WTC11 (cell line): ENCODE measurements around the gene ANAPC10. TPM values are rescaled to one million over a fixed set of nuclear protein-coding genes. Genes with fewer than 3 reads are reported as not detected.

Source experiments
- ATAC-seq: fragments of 200-7000 bp; cut with Tn5 transposase; 2 replicates; pipeline ENCODE4 v1.10.0; 2021; ENCODE audit warnings: mild to moderate bottlenecking, moderate library complexity
- CTCF ChIA-PET: fragments of 300-600 bp; sonication (Branson Sonifier 250); formaldehyde crosslinking; loops from one replicate; lab custom pipeline; 2021; ENCODE audit warnings: antibody characterized with exemption; lab: Charles Lee
- POLR2A ChIA-PET: fragments of 350-600 bp; sonication (Branson Sonifier 250); formaldehyde crosslinking; loops from one replicate; lab custom pipeline; 2021; ENCODE audit warnings: antibody characterized with exemption; lab: Charles Lee
- DNase-seq: peaks from one replicate; pipeline ENCODE4 v3.0.0; 2021; ENCODE audit warnings: low spot score
- H3K27ac Mint-ChIP-seq: 2 replicates; pipeline ENCODE4 v1.8.0; 2021; ENCODE audit warnings: mixed read lengths
- H3K27me3 Mint-ChIP-seq: 2 replicates; pipeline ENCODE4 v1.8.0; 2021; ENCODE audit warnings: low read depth, mild to moderate bottlenecking, moderate library complexity, mixed read lengths
- H3K36me3 Mint-ChIP-seq: 2 replicates; pipeline ENCODE4 v1.8.0; 2021; ENCODE audit warnings: mixed read lengths
- H3K4me1 Mint-ChIP-seq: 2 replicates; pipeline ENCODE4 v1.8.0; 2022; ENCODE audit warnings: mixed read lengths
- H3K4me3 Mint-ChIP-seq: 2 replicates; pipeline ENCODE4 v1.8.0; 2021; ENCODE audit warnings: mild to moderate bottlenecking, moderate library complexity, mixed read lengths
- H3K9me3 Mint-ChIP-seq: 2 replicates; pipeline ENCODE4 v1.8.0; 2021; ENCODE audit warnings: mixed read lengths
- CBFB ChIP-seq: sonication (generic); formaldehyde crosslinking; IDR thresholded peaks from 2 replicates; pipeline ENCODE4 v1.8.1; 2022; ENCODE audit warnings: mild to moderate bottlenecking, low read depth, missing genetic modification reagents
- ETV6 ChIP-seq: sonication (generic); formaldehyde crosslinking; IDR thresholded peaks from 2 replicates; pipeline ENCODE4 v1.8.1; 2022; ENCODE audit warnings: mild to moderate bottlenecking, missing genetic modification reagents
- FOXP1 ChIP-seq: sonication (generic); formaldehyde crosslinking; IDR thresholded peaks from 2 replicates; pipeline ENCODE4 v1.8.0; 2022; ENCODE audit warnings: missing genetic modification reagents, mild to moderate bottlenecking, moderate library complexity, borderline replicate concordance
- JAZF1 ChIP-seq: fragments of 250-450 bp; sonication (Bioruptor Pico); IDR thresholded peaks from 2 replicates; pipeline ENCODE4 v1.9.0; 2021; ENCODE audit warnings: moderate library complexity, mild to moderate bottlenecking, inconsistent platforms
- KAT7 ChIP-seq: sonication (generic); formaldehyde crosslinking; IDR thresholded peaks from 2 replicates; pipeline ENCODE4 v1.8.1; 2023; ENCODE audit warnings: missing genetic modification reagents, mild to moderate bottlenecking, borderline replicate concordance
- MXD4 ChIP-seq: fragments of 250-450 bp; sonication (Bioruptor Pico); IDR thresholded peaks from 2 replicates; pipeline ENCODE4 v1.8.0; 2021; ENCODE audit warnings: mild to moderate bottlenecking, moderate library complexity, borderline replicate concordance
- NFE2L1 ChIP-seq: sonication (generic); formaldehyde crosslinking; IDR thresholded peaks from 2 replicates; pipeline ENCODE4 v1.8.1; 2023; ENCODE audit warnings: missing genetic modification reagents
- SMAD3 ChIP-seq: sonication (generic); formaldehyde crosslinking; IDR thresholded peaks from 2 replicates; pipeline ENCODE4 v1.8.0; 2022; ENCODE audit warnings: missing genetic modification reagents, mild to moderate bottlenecking, borderline replicate concordance
- SMAD4 ChIP-seq: sonication (generic); formaldehyde crosslinking; IDR thresholded peaks from 2 replicates; pipeline ENCODE4 v1.8.0; 2022; ENCODE audit warnings: mild to moderate bottlenecking, missing genetic modification reagents
- ZNF138 ChIP-seq: sonication (generic); formaldehyde crosslinking; conservative IDR thresholded peaks from 2 replicates; pipeline ENCODE4 v1.8.1; 2022; ENCODE audit warnings: mild to moderate bottlenecking, moderate library complexity, missing genetic modification reagents
- total RNA-seq: library from RNA; stranded (reverse); gene quantifications from 3 replicates; pipeline ENCODE4 v1.2.3, GENCODE V29; 2021
- TF ChIP-seq, protein P1 (sequence below): sonication (generic); formaldehyde crosslinking; IDR thresholded peaks from 2 replicates; pipeline ENCODE4 v1.8.0; 2022; ENCODE audit warnings: mild to moderate bottlenecking, missing genetic modification reagents
- TF ChIP-seq, protein P2 (sequence below): sonication (generic); formaldehyde crosslinking; IDR thresholded peaks from 2 replicates; pipeline ENCODE4 v1.8.1; 2023; ENCODE audit warnings: mild to moderate bottlenecking, moderate library complexity, missing genetic modification reagents
- TF ChIP-seq, protein P3 (sequence below): sonication (generic); formaldehyde crosslinking; IDR thresholded peaks from 2 replicates; pipeline ENCODE4 v1.8.0; 2022; ENCODE audit warnings: mild to moderate bottlenecking, missing genetic modification reagents
- TF ChIP-seq, protein P4 (sequence below): sonication (generic); formaldehyde crosslinking; IDR thresholded peaks from 2 replicates; pipeline ENCODE4 v1.8.1; 2022; ENCODE audit warnings: low read depth, missing genetic modification reagents, borderline replicate concordance
- TF ChIP-seq, protein P5 (sequence below): fragments of 250-450 bp; sonication (Bioruptor Pico); IDR thresholded peaks from 2 replicates; pipeline ENCODE4 v1.9.0; 2021; ENCODE audit warnings: mild to moderate bottlenecking
- TF ChIP-seq, protein P6 (sequence below): sonication (generic); formaldehyde crosslinking; IDR thresholded peaks from 2 replicates; pipeline ENCODE4 v1.8.1; 2023; ENCODE audit warnings: mild to moderate bottlenecking, missing genetic modification reagents, borderline replicate concordance
- TF ChIP-seq, protein P7 (sequence below): sonication (generic); formaldehyde crosslinking; IDR thresholded peaks from 2 replicates; pipeline ENCODE4 v1.8.1; 2023; ENCODE audit warnings: mild to moderate bottlenecking, missing genetic modification reagents, moderate library complexity

Gene ANAPC10
- total RNA-seq, 1 experiment from 2014 or later, result 18.2 TPM

DNA sequence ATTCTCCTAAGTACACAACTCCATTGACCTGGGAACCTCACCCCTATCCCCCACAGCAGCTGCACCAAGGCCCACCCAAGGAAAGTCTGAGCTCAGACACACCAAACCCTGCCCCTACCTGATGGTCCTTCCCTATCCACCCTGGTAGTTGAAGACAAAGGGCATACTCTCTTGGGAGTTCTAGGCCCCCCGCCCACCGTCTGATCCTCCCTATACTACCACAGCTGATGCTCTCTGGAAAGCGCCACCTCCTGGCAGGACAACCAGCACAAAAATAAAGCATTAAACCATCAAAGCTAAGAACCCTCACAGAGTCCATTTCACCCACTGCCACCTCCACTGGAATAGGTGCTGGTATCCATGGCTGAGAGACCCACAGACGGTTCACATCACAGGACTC, 83.6 kb downstream of the ANAPC10 start:
- Mint-ChIP-seq H3K27me3 (no peaks in the 10 kb centered on the region; the same call in 1 of the 2 replicates), H3K9me3 (peaks cover 2% of the 10 kb centered on the region), H3K4me3 (no peak overlapping the region), H3K36me3 (peaks cover 15% of the 10 kb centered on the region), H3K27ac (peak overlapping the region; percentile 59; the same call in 1 of the 2 replicates), H3K4me1 (peaks cover 34% of the 10 kb centered on the region)
- ChIA-PET CTCF (interaction anchor here (0.8 to 1.1 kb wide), 4 partner anchors 9 to 520 kb away, joined by 3 to 5 read pairs (median 3); no protein-coding TSS in a partner anchor), POLR2A (no interaction called here)
- peak; percentile 65 for ATAC-seq
- no peak for TF ChIP-seq JAZF1 (CRISPR knock-in tag)
- TF ChIP-seq, protein P1, sequence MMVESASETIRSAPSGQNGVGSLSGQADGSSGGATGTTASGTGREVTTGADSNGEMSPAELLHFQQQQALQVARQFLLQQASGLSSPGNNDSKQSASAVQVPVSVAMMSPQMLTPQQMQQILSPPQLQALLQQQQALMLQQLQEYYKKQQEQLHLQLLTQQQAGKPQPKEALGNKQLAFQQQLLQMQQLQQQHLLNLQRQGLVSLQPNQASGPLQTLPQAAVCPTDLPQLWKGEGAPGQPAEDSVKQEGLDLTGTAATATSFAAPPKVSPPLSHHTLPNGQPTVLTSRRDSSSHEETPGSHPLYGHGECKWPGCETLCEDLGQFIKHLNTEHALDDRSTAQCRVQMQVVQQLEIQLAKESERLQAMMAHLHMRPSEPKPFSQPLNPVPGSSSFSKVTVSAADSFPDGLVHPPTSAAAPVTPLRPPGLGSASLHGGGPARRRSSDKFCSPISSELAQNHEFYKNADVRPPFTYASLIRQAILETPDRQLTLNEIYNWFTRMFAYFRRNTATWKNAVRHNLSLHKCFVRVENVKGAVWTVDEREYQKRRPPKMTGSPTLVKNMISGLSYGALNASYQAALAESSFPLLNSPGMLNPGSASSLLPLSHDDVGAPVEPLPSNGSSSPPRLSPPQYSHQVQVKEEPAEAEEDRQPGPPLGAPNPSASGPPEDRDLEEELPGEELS (CRISPR knock-in tag), result no peak
- TF ChIP-seq, protein P2, sequence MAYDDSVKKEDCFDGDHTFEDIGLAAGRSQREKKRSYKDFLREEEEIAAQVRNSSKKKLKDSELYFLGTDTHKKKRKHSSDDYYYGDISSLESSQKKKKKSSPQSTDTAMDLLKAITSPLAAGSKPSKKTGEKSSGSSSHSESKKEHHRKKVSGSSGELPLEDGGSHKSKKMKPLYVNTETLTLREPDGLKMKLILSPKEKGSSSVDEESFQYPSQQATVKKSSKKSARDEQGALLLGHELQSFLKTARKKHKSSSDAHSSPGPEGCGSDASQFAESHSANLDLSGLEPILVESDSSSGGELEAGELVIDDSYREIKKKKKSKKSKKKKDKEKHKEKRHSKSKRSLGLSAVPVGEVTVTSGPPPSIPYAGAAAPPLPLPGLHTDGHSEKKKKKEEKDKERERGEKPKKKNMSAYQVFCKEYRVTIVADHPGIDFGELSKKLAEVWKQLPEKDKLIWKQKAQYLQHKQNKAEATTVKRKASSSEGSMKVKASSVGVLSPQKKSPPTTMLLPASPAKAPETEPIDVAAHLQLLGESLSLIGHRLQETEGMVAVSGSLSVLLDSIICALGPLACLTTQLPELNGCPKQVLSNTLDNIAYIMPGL (CRISPR knock-in tag), result no peak
- TF ChIP-seq, protein P3, sequence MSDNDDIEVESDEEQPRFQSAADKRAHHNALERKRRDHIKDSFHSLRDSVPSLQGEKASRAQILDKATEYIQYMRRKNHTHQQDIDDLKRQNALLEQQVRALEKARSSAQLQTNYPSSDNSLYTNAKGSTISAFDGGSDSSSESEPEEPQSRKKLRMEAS, result no peak
- TF ChIP-seq, protein P4, sequence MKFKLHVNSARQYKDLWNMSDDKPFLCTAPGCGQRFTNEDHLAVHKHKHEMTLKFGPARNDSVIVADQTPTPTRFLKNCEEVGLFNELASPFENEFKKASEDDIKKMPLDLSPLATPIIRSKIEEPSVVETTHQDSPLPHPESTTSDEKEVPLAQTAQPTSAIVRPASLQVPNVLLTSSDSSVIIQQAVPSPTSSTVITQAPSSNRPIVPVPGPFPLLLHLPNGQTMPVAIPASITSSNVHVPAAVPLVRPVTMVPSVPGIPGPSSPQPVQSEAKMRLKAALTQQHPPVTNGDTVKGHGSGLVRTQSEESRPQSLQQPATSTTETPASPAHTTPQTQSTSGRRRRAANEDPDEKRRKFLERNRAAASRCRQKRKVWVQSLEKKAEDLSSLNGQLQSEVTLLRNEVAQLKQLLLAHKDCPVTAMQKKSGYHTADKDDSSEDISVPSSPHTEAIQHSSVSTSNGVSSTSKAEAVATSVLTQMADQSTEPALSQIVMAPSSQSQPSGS (CRISPR knock-in tag), result no peak
- TF ChIP-seq, protein P5, sequence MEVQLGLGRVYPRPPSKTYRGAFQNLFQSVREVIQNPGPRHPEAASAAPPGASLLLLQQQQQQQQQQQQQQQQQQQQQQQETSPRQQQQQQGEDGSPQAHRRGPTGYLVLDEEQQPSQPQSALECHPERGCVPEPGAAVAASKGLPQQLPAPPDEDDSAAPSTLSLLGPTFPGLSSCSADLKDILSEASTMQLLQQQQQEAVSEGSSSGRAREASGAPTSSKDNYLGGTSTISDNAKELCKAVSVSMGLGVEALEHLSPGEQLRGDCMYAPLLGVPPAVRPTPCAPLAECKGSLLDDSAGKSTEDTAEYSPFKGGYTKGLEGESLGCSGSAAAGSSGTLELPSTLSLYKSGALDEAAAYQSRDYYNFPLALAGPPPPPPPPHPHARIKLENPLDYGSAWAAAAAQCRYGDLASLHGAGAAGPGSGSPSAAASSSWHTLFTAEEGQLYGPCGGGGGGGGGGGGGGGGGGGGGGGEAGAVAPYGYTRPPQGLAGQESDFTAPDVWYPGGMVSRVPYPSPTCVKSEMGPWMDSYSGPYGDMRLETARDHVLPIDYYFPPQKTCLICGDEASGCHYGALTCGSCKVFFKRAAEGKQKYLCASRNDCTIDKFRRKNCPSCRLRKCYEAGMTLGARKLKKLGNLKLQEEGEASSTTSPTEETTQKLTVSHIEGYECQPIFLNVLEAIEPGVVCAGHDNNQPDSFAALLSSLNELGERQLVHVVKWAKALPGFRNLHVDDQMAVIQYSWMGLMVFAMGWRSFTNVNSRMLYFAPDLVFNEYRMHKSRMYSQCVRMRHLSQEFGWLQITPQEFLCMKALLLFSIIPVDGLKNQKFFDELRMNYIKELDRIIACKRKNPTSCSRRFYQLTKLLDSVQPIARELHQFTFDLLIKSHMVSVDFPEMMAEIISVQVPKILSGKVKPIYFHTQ (CRISPR knock-in tag), result no peak
- no peak for TF ChIP-seq FOXP1
- no peak for TF ChIP-seq MXD4
- TF ChIP-seq, protein P6, sequence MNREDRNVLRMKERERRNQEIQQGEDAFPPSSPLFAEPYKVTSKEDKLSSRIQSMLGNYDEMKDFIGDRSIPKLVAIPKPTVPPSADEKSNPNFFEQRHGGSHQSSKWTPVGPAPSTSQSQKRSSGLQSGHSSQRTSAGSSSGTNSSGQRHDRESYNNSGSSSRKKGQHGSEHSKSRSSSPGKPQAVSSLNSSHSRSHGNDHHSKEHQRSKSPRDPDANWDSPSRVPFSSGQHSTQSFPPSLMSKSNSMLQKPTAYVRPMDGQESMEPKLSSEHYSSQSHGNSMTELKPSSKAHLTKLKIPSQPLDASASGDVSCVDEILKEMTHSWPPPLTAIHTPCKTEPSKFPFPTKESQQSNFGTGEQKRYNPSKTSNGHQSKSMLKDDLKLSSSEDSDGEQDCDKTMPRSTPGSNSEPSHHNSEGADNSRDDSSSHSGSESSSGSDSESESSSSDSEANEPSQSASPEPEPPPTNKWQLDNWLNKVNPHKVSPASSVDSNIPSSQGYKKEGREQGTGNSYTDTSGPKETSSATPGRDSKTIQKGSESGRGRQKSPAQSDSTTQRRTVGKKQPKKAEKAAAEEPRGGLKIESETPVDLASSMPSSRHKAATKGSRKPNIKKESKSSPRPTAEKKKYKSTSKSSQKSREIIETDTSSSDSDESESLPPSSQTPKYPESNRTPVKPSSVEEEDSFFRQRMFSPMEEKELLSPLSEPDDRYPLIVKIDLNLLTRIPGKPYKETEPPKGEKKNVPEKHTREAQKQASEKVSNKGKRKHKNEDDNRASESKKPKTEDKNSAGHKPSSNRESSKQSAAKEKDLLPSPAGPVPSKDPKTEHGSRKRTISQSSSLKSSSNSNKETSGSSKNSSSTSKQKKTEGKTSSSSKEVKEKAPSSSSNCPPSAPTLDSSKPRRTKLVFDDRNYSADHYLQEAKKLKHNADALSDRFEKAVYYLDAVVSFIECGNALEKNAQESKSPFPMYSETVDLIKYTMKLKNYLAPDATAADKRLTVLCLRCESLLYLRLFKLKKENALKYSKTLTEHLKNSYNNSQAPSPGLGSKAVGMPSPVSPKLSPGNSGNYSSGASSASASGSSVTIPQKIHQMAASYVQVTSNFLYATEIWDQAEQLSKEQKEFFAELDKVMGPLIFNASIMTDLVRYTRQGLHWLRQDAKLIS (CRISPR knock-in tag), result no peak
- DNase-seq, result peak; percentile 41

DNA sequence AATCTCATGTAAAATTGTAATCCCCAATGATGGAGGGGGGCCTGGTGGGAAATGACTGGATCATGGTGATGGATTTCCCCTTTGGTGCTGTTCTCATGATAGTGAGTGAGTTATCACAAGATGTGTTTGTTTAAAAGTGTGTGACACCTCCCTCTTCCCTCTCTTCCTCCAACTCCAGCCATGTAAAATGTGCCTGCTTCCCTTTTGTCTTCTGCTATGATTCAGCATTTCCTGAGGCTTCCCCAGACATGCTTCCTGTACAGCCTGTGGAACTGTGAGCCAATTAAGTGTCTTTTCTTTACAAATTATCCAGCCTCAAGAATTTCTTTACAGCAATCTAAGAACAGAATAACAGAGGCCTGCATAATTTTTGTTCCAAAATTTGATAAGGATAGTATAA, 85.2 kb downstream of the ANAPC10 start:
- peaks cover 26% of the 10 kb centered on the region for H3K4me1 Mint-ChIP-seq
- H3K4me3 Mint-ChIP-seq, result no peak overlapping the region
- H3K27ac Mint-ChIP-seq, result no peak overlapping the region
- H3K9me3 Mint-ChIP-seq, result no peaks in the 10 kb centered on the region; the same call in 1 of the 2 replicates
- TF ChIP-seq SMAD3 (CRISPR knock-in tag) (no peak), KAT7 (CRISPR knock-in tag) (no peak), CBFB (no peak), SMAD4 (CRISPR knock-in tag) (no peak), ETV6 (no peak), ZNF138 (no peak), NFE2L1 (CRISPR knock-in tag) (0 out of 2 replicates have a peak, but pooled peaks have one; percentile 55)
- TF ChIP-seq, protein P7, sequence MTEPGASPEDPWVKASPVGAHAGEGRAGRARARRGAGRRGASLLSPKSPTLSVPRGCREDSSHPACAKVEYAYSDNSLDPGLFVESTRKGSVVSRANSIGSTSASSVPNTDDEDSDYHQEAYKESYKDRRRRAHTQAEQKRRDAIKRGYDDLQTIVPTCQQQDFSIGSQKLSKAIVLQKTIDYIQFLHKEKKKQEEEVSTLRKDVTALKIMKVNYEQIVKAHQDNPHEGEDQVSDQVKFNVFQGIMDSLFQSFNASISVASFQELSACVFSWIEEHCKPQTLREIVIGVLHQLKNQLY, result no peak
- ChIA-PET POLR2A (no interaction called here), CTCF (no interaction called here)
- no peaks in the 10 kb centered on the region; the same call in 1 of the 2 replicates for H3K27me3 Mint-ChIP-seq
- ATAC-seq, result no peak
- no peak for DNase-seq
- H3K36me3 Mint-ChIP-seq, result peaks cover 13% of the 10 kb centered on the region
